Glutamatergic neuron (in vitro differentiated cells): ENCODE data around the gene ZBTB22. TPM values are rescaled to one million over a fixed set of nuclear protein-coding genes. Genes with fewer than 3 reads are reported as not detected.
"Not testable (repeated sequence)": the region's sequence is repeated elsewhere in the genome, so short reads cannot be mapped to it uniquely, and the experiment has no call there.

ENCODE experiments used
- DNase-seq: peaks from one replicate; pipeline ENCODE4 v3.0.0; 2022
- H3K27ac Mint-ChIP-seq: one replicate; pipeline ENCODE4 v1.8.0; 2020; ENCODE audit warnings: mild to moderate bottlenecking, mixed read lengths, inconsistent platforms; ENCODE audit not compliant: unreplicated experiment
- H3K27me3 Mint-ChIP-seq: one replicate; pipeline ENCODE4 v1.8.0; 2020; ENCODE audit warnings: mild to moderate bottlenecking, moderate library complexity, mixed read lengths, inconsistent platforms; ENCODE audit not compliant: unreplicated experiment
- H3K36me3 Mint-ChIP-seq: one replicate; pipeline ENCODE4 v1.8.0; 2020; ENCODE audit warnings: mild to moderate bottlenecking, mixed read lengths, inconsistent platforms; ENCODE audit not compliant: unreplicated experiment
- H3K4me1 Mint-ChIP-seq: one replicate; pipeline ENCODE4 v1.8.0; 2020; ENCODE audit warnings: mild to moderate bottlenecking, low read depth, mixed read lengths, inconsistent platforms; ENCODE audit not compliant: unreplicated experiment
- H3K4me3 Mint-ChIP-seq: one replicate; pipeline ENCODE4 v1.8.0; 2020; ENCODE audit warnings: mild to moderate bottlenecking, mixed read lengths, inconsistent platforms; ENCODE audit not compliant: unreplicated experiment
- H3K9me3 Mint-ChIP-seq: one replicate; pipeline ENCODE4 v1.8.0; 2020; ENCODE audit warnings: mild to moderate bottlenecking, moderate library complexity, mixed read lengths, inconsistent platforms; ENCODE audit not compliant: unreplicated experiment
- CTCF ChIP-seq: fragments of 200-600 bp; sonication (generic); IDR thresholded peaks from one replicate; pipeline ENCODE4 v1.5.0; 2021; ENCODE audit not compliant: partially characterized antibody, unreplicated experiment
- total RNA-seq: library from RNA; stranded (reverse); fragmentation: NEBNext Ultra II Directional; extraction: Animal tissue kit (Norgen Biotek cat#: 25700); gene quantifications from one replicate; pipeline ENCODE4 v1.2.1, GENCODE V29; 2021; ENCODE audit not compliant: unreplicated experiment

Gene ZBTB22
- total RNA-seq, 1 donor from 2014 or later = 21.7 TPM

DNA sequence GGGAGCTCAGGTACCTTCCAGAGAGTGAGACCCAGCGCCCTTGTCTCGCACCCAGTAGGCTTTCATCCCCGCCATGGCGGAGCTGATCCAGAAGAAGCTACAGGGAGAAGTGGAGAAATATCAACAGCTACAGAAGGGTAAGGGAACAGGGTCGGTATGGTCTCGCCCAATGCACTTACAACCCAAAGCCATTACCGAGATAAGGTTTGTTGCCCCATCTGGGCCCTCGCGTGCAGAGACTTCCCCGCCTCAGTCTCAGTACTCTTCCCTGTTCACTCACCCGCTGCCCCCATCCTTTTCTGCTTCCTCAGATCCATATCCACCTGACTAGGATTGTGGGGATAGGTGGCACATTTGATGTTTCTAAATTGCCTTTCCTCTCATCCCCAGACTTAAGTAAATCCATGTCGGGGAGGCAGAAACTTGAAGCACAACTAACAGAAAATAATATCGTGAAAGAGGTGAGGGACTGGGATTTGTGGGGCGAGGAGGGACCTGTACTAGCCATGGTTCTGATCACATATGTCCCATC, 27.7 kb downstream of the ZBTB22 start:
- no peak for TF ChIP-seq CTCF
- peak overlapping the region; percentile 6 for H3K27ac Mint-ChIP-seq
- no peaks in the 10 kb centered on the region for H3K9me3 Mint-ChIP-seq
- no peak for DNase-seq
- H3K27me3 Mint-ChIP-seq = peaks cover 8% of the 10 kb centered on the region
- H3K36me3 Mint-ChIP-seq = no peaks in the 10 kb centered on the region
- peaks cover 15% of the 10 kb centered on the region for H3K4me1 Mint-ChIP-seq
- peak overlapping the region; percentile 91 for H3K4me3 Mint-ChIP-seq

DNA sequence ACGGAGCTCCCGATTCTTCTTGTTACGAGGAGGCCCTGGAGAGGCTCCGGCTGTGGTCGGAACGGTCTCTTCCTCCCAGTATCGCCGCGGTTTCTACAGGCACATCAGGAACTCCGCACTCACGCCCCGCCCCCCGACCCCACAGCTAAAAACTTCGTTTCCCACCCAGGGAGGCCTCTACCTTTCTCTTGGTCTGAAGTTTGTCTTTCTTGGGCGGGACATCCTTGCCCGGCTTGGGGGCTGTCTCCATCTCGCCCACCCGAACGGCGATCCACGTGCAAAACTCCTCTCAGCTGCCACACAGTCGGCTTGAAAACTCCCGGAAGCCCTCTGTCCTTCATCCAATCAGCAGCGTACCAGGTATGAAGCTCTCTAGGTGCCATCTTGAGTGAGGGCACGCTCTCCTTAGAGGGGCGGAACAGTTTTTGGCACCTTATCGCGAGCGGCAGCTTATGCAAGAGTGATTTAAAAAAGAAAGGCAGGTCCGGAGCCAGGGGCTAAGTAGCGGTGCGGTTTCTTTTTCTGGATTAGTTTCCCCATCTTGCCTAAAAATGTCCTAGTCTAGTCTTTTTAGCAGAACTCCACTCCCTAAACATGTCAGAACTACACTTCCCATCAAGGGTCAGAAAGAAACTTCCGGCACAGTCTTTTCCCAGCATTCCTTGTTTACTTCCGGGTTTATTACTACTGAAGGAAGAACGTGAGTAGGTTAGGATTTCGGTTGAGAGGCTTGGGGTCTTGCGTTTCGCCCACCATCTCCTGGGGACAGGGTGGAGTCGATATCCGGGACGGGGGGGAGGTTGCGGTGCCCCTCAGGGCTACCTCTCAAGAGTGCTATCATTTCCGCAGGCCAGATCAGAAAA, 28.4 kb downstream of the ZBTB22 start, which contains the start of the genes PFDN6 and WDR46:
TSS of gene PFDN6 (plus strand) at position 681 of the 863 bp plus-strand sequence. CDS start 256 bp downstream, outside the sequence.
TSS of gene WDR46 (minus strand) at position 319 of the 863 bp plus-strand sequence. CDS start at position 250, 69 bp downstream.
- Mint-ChIP-seq H3K36me3 (no peaks in the 10 kb centered on the region), H3K4me1 (peaks cover 15% of the 10 kb centered on the region), H3K9me3 (no peaks in the 10 kb centered on the region)

GRCh38 chr6:33288141-33288920, 29.2 kb downstream of the ZBTB22 start:
- Mint-ChIP-seq H3K4me3 (peak overlapping the region; percentile 91), H3K4me1 (peaks cover 15% of the 10 kb centered on the region), H3K36me3 (no peaks in the 10 kb centered on the region), H3K9me3 (no peaks in the 10 kb centered on the region), H3K27ac (no peak overlapping the region), H3K27me3 (peaks cover 6% of the 10 kb centered on the region)
- no peak for TF ChIP-seq CTCF
- no peak for DNase-seq

More for the DNA sequence above, 28.4 kb downstream of the ZBTB22 start, which contains the start of the genes PFDN6 and WDR46:
- TF ChIP-seq CTCF = no peak
- DNase-seq = peak; percentile 65
- Mint-ChIP-seq H3K27ac (peak within 1 kb of the TSS; percentile 72), H3K27me3 (peaks cover 8% of the 10 kb centered on the region), H3K4me3 (peak within 1 kb of the TSS; percentile 91)

- no peak overlapping the region for H3K27ac Mint-ChIP-seq
- H3K4me3 Mint-ChIP-seq = peak overlapping the region; percentile 91
- H3K4me1 Mint-ChIP-seq = peaks cover 15% of the 10 kb centered on the region
- H3K36me3 Mint-ChIP-seq = no peaks in the 10 kb centered on the region
- peaks cover 6% of the 10 kb centered on the region for H3K27me3 Mint-ChIP-seq
- no peak for DNase-seq
- H3K9me3 Mint-ChIP-seq = no peaks in the 10 kb centered on the region
- no peak for TF ChIP-seq CTCF
Observed at GRCh38 chr6:33286946-33287914, 30.3 kb downstream of the ZBTB22 start.

DNA sequence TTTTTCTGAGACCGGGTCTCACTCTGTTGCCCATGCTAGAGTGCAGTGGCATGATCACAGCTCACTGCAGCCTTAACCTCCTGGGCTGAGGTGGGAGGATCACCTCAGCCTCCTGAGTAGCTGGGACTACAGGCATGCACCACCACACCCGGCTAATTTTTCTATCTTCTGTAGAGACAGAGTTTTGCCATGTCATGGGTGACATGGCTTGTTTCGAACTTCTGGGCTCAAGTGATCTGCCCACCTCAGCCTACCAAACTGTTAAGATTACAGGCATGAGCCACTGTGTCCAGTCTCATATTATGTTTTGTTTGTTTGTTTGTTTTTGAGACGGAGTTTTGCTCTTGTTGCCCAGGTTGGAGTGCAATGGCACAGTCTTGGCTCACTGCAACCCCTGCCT, 32.3 kb downstream of the ZBTB22 start:
- H3K4me1 Mint-ChIP-seq = peaks cover 13% of the 10 kb centered on the region
- not testable (repeated sequence) for H3K9me3 Mint-ChIP-seq

More for the DNA sequence above, 32.3 kb downstream of the ZBTB22 start:
- H3K27ac Mint-ChIP-seq, H3K27me3 Mint-ChIP-seq, DNase-seq, H3K4me3 Mint-ChIP-seq, H3K36me3 Mint-ChIP-seq: not testable (repeated sequence)
